ENCODE results near the gene BLM.
A peak's percentile ranks its signal among the peaks of the same experiment; 100 is the strongest.

BLM gene

DNA sequence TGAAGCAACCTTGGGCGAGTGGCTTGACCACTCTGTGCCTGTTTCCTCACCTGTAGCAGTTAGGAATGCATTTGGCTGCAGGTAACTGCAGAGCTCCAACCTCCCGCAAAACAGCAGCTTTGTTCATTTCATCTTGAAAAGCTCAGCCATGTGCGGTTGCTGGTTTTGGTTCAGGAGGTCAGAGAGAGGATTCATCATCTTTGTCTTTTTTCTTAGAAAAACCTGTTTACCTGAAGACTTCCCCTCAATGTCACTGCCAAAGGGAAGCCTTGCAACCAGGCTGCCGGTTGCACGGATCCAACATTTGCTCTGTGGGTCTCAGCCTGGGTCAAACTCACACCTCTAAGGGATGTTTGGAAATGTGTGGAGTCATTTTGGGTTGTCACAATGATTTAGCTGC, 134.8 kb downstream of the BLM start:
- peak in 1 of 5 experiments; percentile 77 for DNase-seq

DNA sequence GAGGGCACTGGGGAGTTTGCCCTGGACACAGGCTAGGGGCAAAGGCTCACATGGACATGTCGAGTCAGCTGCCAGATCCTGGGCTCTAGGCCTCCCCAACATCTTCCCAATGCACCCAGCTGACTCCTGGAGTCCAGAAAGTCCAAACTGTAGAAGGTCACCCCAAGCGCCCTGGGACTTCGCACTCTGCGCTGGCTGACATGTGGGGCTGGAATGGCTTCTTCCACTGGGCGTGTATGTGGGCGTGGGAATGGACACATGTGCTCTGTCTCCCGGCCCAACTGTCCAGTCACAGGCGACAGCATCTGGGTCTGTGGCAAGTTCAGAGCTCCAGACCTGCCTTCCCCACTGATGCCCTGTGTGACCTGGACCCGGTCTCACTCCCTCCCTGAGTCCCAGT, 138.0 kb downstream of the BLM start:
- DNase-seq, result no peak

DNA sequence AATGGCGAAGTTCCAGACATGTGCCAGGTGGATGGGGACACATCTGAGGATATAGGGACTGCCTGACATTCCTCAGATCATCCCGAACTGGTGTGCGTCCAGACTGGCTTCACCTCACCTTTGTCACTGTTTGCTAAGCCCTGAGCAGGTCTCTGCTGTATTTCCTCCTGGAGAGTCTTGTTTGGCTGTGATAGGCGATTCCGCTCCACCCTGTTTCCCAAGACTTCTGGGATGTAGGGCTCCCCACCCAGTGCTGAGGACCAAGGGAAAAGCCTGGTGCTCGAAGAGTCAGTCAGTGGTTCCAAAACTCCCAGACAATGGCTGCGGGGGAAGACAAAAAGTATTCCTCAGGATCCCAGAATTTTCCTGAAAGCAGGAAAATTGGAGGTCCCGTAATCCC, 140.2 kb downstream of the BLM start:
- no peak for DNase-seq

- peak in 1 of 5 experiments; percentile 39 for DNase-seq
Measured at GRCh38 chr15:90857883-90858443, 140.8 kb downstream of the BLM start.

DNA sequence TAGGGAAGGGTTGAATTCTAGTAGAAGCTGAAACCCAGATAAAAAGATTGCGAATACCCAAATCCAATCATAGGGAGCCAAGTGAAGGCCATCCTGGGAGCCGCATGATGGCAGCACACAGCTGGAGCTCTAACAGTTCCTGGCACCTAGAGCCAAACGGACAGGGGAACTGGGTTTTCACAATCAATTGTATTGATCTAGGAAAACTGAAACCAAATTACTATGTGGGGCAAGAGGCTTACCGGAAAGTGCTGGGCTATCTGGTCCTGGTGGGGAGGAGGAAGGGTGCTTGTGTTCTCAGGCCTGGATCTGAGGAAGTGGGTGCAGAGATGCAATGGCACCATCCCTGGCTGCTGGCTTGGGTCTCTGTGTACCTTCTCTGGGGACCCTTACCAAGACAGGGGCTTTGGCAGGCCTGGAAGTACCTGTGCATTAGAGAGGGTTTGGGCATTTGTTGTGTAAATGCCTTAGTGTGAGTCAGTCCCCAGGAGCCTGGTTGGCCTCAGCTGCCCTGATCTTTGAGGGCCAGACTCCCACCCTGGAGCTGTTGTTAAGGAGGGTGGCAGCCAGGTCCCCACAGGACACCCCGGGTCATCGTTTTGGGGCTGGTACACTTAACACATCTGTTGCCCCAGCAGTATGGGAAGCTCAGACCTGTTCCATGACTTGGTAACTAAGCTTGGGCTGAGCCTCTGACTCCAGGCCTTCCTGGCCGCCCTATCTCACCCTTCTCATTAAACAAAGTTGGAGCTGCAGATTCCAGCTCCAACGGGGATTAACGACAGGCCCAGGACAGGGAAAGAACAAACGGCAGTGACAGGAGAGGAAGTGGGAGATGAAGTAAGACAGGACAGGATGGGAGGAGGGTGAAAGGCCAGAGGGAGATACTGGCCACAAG, 142.3 kb downstream of the BLM start:
- no peak for DNase-seq

GRCh38 chr15:90860450-90860849, 143.3 kb downstream of the BLM start:
- no peak for DNase-seq

DNA sequence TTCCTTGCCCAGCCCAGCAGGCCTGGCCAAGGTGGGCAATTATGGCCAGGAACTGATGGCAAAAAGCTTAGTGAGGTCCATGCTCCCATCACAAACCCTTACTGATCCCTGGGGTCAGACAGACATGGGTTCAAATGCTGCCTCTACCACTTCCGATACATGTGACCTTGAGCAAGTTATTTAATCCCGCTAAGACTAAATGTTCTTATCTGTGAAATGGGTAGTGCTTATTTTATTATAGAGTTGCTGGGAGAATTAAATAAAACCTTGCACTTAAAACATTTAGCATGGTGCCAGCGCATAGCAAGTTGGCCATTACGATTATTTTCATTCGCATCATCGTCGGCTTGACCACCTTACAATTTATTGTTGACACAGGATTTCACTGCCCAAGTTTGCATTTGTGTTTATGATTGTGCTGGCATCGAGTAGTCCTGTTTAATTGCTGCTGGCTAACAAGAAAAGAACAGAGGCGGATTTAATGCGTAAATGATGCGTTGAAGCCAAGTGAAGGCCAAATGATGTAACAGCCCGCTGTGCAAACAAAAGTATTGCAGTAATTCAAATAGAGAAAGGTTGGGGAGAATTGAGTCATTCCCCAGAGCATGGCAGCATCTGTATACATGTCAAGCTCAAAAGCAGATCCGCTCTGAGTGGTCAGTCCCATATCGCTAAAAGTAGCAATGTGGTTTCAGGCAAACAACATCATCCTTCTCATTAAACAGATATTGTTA, 144.0 kb downstream of the BLM start:
- no peak for DNase-seq

DNA sequence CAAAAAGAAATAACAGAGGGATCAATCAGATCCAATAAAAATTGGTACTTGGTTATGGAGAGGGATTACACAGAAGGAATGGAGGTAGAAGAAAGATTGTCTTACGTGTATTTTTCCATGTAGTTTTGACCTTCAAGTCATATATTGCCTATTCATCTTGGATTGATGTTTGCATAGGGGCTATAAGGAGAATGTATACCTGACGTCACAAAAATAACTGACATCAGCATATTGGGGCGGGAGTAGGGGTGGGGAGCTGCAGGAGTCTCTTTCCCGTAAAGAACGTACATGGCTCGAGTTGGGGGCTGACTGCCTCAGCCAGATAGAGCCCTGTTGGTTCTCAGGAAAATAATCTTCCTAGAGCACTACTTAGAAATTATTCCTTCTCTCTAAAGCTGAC, 145.3 kb downstream of the BLM start:
- DNase-seq, result no peak

GRCh38 chr15:90862964-90863778, 146.0 kb downstream of the BLM start:
- no peak for DNase-seq

GRCh38 chr15:90863987-90864386, 146.8 kb downstream of the BLM start:
- no peak for DNase-seq

DNA sequence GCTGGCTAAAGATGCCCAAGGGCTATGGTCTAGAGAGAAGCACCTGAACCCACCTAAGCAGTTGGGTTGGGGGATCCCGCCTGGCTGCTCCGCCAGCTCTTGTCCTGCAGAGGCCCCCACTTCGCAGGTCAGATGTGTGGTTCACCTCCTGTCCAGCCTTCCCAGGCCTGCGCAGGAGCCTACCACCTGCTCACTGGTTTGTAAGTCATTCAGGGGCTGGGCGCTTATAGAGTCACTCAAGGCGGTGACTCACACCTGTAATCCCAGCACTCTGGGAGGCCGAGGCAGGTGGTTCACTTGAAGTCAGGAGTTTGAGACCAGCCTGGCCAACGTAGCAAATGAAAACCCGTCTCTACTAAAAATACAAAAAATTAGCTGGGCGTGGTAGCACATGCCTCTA, 147.4 kb downstream of the BLM start:
- no peak for DNase-seq

GRCh38 chr15:90865702-90866101, 148.6 kb downstream of the BLM start:
- no peak for DNase-seq

All from T-helper 2 cell (primary cell).